T-helper 17 cell (primary cell): ENCODE measurements around the gene SLC35E4. TPM values are rescaled to one million over a fixed set of nuclear protein-coding genes. Genes with fewer than 3 reads are reported as not detected.
"Not testable (repeated sequence)": the region's sequence is repeated elsewhere in the genome, so short reads cannot be mapped to it uniquely, and the experiment has no call there.

Experiments used
- ATAC-seq: fragments of 150-1000 bp; cut with Tn5 transposase; 2 replicates; pipeline ENCODE4 v1.10.0; 2021; ENCODE audit warnings: mild to moderate bottlenecking, moderate library complexity
- DNase-seq, 3 donors: peaks; one replicate each; pipeline versions ENCODE4 v3.0.0 to v3.0.0-alpha.2; 2020 to 2021
- H3K9me3 ChIP-seq: one replicate; pipeline ENCODE4 v1.7.0; 2013; ENCODE audit warnings: low read length, mild to moderate bottlenecking; ENCODE audit not compliant: control insufficient read depth, poor library complexity, severe bottlenecking
- H3K27ac Mint-ChIP-seq: one replicate; pipeline ENCODE4 v1.8.0; 2022; ENCODE audit warnings: mild to moderate bottlenecking, moderate library complexity, mixed read lengths
- H3K27me3 Mint-ChIP-seq: one replicate; pipeline ENCODE4 v1.8.0; 2022; ENCODE audit warnings: mixed read lengths
- H3K36me3 Mint-ChIP-seq: one replicate; pipeline ENCODE4 v1.8.0; 2022; ENCODE audit warnings: low read depth, mixed read lengths
- H3K4me1 Mint-ChIP-seq: one replicate; pipeline ENCODE4 v1.8.0; 2022; ENCODE audit warnings: mild to moderate bottlenecking, mixed read lengths
- H3K4me3 Mint-ChIP-seq: one replicate; pipeline ENCODE4 v1.8.0; 2022; ENCODE audit warnings: mild to moderate bottlenecking, moderate library complexity, mixed read lengths
- total RNA-seq, 4 donors: library from RNA in 2 of 4; stranded (reverse) in 2 of 4; gene quantifications; one replicate each; pipeline ENCODE4 v1.2.3 and lab custom pipeline; 2022 to 2026

SLC35E4 gene
- total RNA-seq, 2 donors from 2014 or later = 3.8 to 5.7 TPM

- Mint-ChIP-seq H3K4me3 (peak overlapping the region; percentile 94), H3K36me3 (no peaks in the 10 kb centered on the region), H3K27ac (peak overlapping the region; percentile 91), H3K27me3 (no peaks in the 10 kb centered on the region), H3K4me1 (peaks cover 25% of the 10 kb centered on the region)
- no peaks in the 10 kb centered on the region for H3K9me3 ChIP-seq
- DNase-seq (no peak), ATAC-seq (no peak)
These were observed 32.8 kb downstream of the SLC35E4 start for GRCh38 chr22:30668386-30668710.

GRCh38 chr22:30671071-30671470 lies 35.5 kb downstream of the SLC35E4 start:
- H3K9me3 ChIP-seq = no peaks in the 10 kb centered on the region
- no peak for ATAC-seq
- H3K4me1 Mint-ChIP-seq = peaks cover 15% of the 10 kb centered on the region
- DNase-seq = no peak
- H3K36me3 Mint-ChIP-seq = no peaks in the 10 kb centered on the region
- H3K4me3 Mint-ChIP-seq = no peak overlapping the region
- H3K27ac Mint-ChIP-seq = no peak overlapping the region
- H3K27me3 Mint-ChIP-seq = peaks cover 2% of the 10 kb centered on the region

GRCh38 chr22:30673136-30673535 lies 37.6 kb downstream of the SLC35E4 start:
- DNase-seq = no peak
- Mint-ChIP-seq H3K36me3 (no peaks in the 10 kb centered on the region), H3K4me1 (peaks cover 7% of the 10 kb centered on the region), H3K4me3 (no peak overlapping the region), H3K27me3 (peaks cover 23% of the 10 kb centered on the region), H3K27ac (no peak overlapping the region)
- H3K9me3 ChIP-seq = no peaks in the 10 kb centered on the region
- no peak for ATAC-seq

- H3K27ac Mint-ChIP-seq = no peak overlapping the region
These were observed 38.9 kb downstream of the SLC35E4 start for GRCh38 chr22:30674482-30674881.

GRCh38 chr22:30675436-30675835 lies 39.9 kb downstream of the SLC35E4 start:
- no peak overlapping the region for H3K27ac Mint-ChIP-seq
- no peaks in the 10 kb centered on the region for H3K9me3 ChIP-seq
- DNase-seq = no peak
- peaks cover 5% of the 10 kb centered on the region for H3K4me1 Mint-ChIP-seq
- H3K27me3 Mint-ChIP-seq = peaks cover 36% of the 10 kb centered on the region
- H3K4me3 Mint-ChIP-seq = no peak overlapping the region
- no peaks in the 10 kb centered on the region for H3K36me3 Mint-ChIP-seq
- no peak for ATAC-seq

More at GRCh38 chr22:30674482-30674881, 38.9 kb downstream of the SLC35E4 start:
- Mint-ChIP-seq H3K27me3 (peaks cover 34% of the 10 kb centered on the region), H3K4me3 (no peak overlapping the region), H3K4me1 (peaks cover 5% of the 10 kb centered on the region), H3K36me3 (no peaks in the 10 kb centered on the region)
- no peaks in the 10 kb centered on the region for H3K9me3 ChIP-seq
- ATAC-seq (no peak), DNase-seq (no peak)

GRCh38 chr22:30676565-30676964 lies 41.0 kb downstream of the SLC35E4 start:
- H3K4me3 Mint-ChIP-seq, H3K4me1 Mint-ChIP-seq, ATAC-seq, H3K9me3 ChIP-seq, DNase-seq, H3K36me3 Mint-ChIP-seq: not testable (repeated sequence)
- H3K27ac Mint-ChIP-seq = peak overlapping the region; percentile 45
- H3K27me3 Mint-ChIP-seq = peaks cover 36% of the 10 kb centered on the region

- not testable (repeated sequence) for H3K4me3 Mint-ChIP-seq, DNase-seq, H3K4me1 Mint-ChIP-seq, ATAC-seq, H3K9me3 ChIP-seq, H3K36me3 Mint-ChIP-seq, H3K27ac Mint-ChIP-seq
- peaks cover 37% of the 10 kb centered on the region for H3K27me3 Mint-ChIP-seq
These were observed 44.5 kb downstream of the SLC35E4 start for GRCh38 chr22:30679895-30680690.

GRCh38 chr22:30680991-30681770 lies 45.6 kb downstream of the SLC35E4 start:
- Mint-ChIP-seq H3K36me3 (no peaks in the 10 kb centered on the region), H3K27me3 (peaks cover 38% of the 10 kb centered on the region), H3K4me1 (peaks cover 5% of the 10 kb centered on the region), H3K27ac (no peak overlapping the region), H3K4me3 (no peak overlapping the region)
- H3K9me3 ChIP-seq = no peaks in the 10 kb centered on the region
- no peak for ATAC-seq
- DNase-seq = no peak

GRCh38 chr22:30681831-30682230 lies 46.2 kb downstream of the SLC35E4 start:
- DNase-seq (no peak), ATAC-seq (no peak)
- no peaks in the 10 kb centered on the region for H3K9me3 ChIP-seq
- Mint-ChIP-seq H3K36me3 (no peaks in the 10 kb centered on the region), H3K27me3 (peaks cover 32% of the 10 kb centered on the region), H3K4me1 (peaks cover 3% of the 10 kb centered on the region), H3K27ac (no peak overlapping the region), H3K4me3 (no peak overlapping the region)

- Mint-ChIP-seq H3K36me3 (no peaks in the 10 kb centered on the region), H3K27ac (no peak overlapping the region), H3K4me1 (no peaks in the 10 kb centered on the region), H3K27me3 (peaks cover 5% of the 10 kb centered on the region), H3K4me3 (no peak overlapping the region)
- DNase-seq = no peak
- ATAC-seq = no peak
- no peaks in the 10 kb centered on the region for H3K9me3 ChIP-seq
These were observed 49.6 kb downstream of the SLC35E4 start for GRCh38 chr22:30685178-30685577.

GRCh38 chr22:30687358-30687757 lies 51.8 kb downstream of the SLC35E4 start:
- no peak overlapping the region for H3K27ac Mint-ChIP-seq
- DNase-seq (no peak), ATAC-seq (no peak)
- H3K27me3 Mint-ChIP-seq = peaks cover 5% of the 10 kb centered on the region
- H3K9me3 ChIP-seq = no peaks in the 10 kb centered on the region
- H3K36me3 Mint-ChIP-seq = no peaks in the 10 kb centered on the region
- H3K4me1 Mint-ChIP-seq = no peaks in the 10 kb centered on the region
- H3K4me3 Mint-ChIP-seq = no peak overlapping the region

- Mint-ChIP-seq H3K36me3 (peaks cover 2% of the 10 kb centered on the region), H3K4me3 (no peak overlapping the region), H3K27ac (no peak overlapping the region), H3K27me3 (peaks cover 12% of the 10 kb centered on the region), H3K4me1 (peaks cover 3% of the 10 kb centered on the region)
- H3K9me3 ChIP-seq = no peaks in the 10 kb centered on the region
- ATAC-seq = no peak
- DNase-seq = no peak
These were observed 54.0 kb downstream of the SLC35E4 start for GRCh38 chr22:30689622-30690021.

- Mint-ChIP-seq H3K4me3 (no peak overlapping the region), H3K27me3 (peaks cover 12% of the 10 kb centered on the region), H3K36me3 (peaks cover 2% of the 10 kb centered on the region), H3K4me1 (peaks cover 6% of the 10 kb centered on the region), H3K27ac (no peak overlapping the region)
- DNase-seq (no peak), ATAC-seq (no peak)
- H3K9me3 ChIP-seq = no peaks in the 10 kb centered on the region
These were observed 55.6 kb downstream of the SLC35E4 start for GRCh38 chr22:30691204-30691603.
